H1 (cell line): ENCODE results near the gene C14orf132. TPM values are rescaled to one million over a fixed set of nuclear protein-coding genes. Genes with fewer than 3 reads are reported as not detected.

Source experiments
- CTCF ChIA-PET: fragments of 300-600 bp; sonication (Branson Sonifier 250); formaldehyde crosslinking; loops from one replicate; lab custom pipeline; 2021; ENCODE audit not compliant: partially characterized antibody; lab: Charles Lee
- POLR2A ChIA-PET: fragments of 300-600 bp; sonication (Branson Sonifier 250); formaldehyde crosslinking; loops from one replicate; lab custom pipeline; 2021; ENCODE audit warnings: inconsistent platforms; ENCODE audit not compliant: partially characterized antibody; lab: Charles Lee
- DNase-seq, 2 experiments: peaks; one replicate each; pipeline versions ENCODE4 v3.0.0 to v3.0.0-alpha.2; 2010 to 2022; ENCODE audit warnings: low spot score in 2 of 2, low read depth in 1 of 2, mixed read lengths in 1 of 2
- FAIRE-seq: peaks from 2 replicates; lab custom pipeline; 2011; peaks lifted over from hg19 to GRCh38; lab: Jason Lieb, UNC
- H2AFZ ChIP-seq: 2 replicates; pipeline ENCODE4 v1.8.1; 2012; ENCODE audit warnings: low read length, inconsistent platforms
- H2AK5ac ChIP-seq: 2 replicates; pipeline ENCODE4 v1.6.1; 2013; ENCODE audit warnings: low read depth, low read length
- H2BK120ac ChIP-seq: replicated peaks from 2 replicates; pipeline ENCODE3; 2013; ENCODE audit warnings: low read depth, low read length, inconsistent platforms
- H2BK12ac ChIP-seq: 2 replicates; pipeline ENCODE4 v1.6.1; 2013; ENCODE audit warnings: low read depth, low read length
- H2BK15ac ChIP-seq: 2 replicates; pipeline ENCODE4 v1.6.1; 2013; ENCODE audit warnings: low read length
- H2BK20ac ChIP-seq: 2 replicates; pipeline ENCODE4 v1.6.1; 2013; ENCODE audit warnings: low read length
- H2BK5ac ChIP-seq: 2 replicates; pipeline ENCODE4 v1.6.1; 2013; ENCODE audit warnings: low read depth, low read length
- H3K14ac ChIP-seq: 2 replicates; pipeline ENCODE4 v1.6.1; 2013; ENCODE audit warnings: inconsistent platforms; ENCODE audit not compliant: insufficient read length
- H3K18ac ChIP-seq: 2 replicates; pipeline ENCODE4 v1.6.1; 2013; ENCODE audit warnings: low read length; ENCODE audit errors: extremely low read depth
- H3K23ac ChIP-seq: 2 replicates; pipeline ENCODE4 v1.6.1; 2013; ENCODE audit warnings: inconsistent platforms; ENCODE audit not compliant: insufficient read length
- H3K23me2 ChIP-seq: 2 replicates; pipeline ENCODE4 v1.6.1; 2013; ENCODE audit warnings: low read depth, low read length
- H3K27ac ChIP-seq: 2 replicates; pipeline ENCODE4 v1.6.1; 2011; ENCODE audit warnings: low read depth, low read length, inconsistent platforms
- H3K27me3 ChIP-seq, 4 experiments: replicated peaks in 1 of 4; 1 replicate in 1 of 4; 2 replicates in 3 of 4; pipeline versions ENCODE4 v1.6.1 to v1.8.1; 2011 to 2013; ENCODE audit warnings: low read length in 3 of 4, mild to moderate bottlenecking in 3 of 4, inconsistent platforms in 2 of 4, mixed read lengths in 2 of 4, moderate library complexity in 1 of 4; ENCODE audit not compliant: control insufficient read depth in 3 of 4, insufficient read depth in 3 of 4; ENCODE audit errors: extremely low read depth in 1 of 4
- H3K36me3 ChIP-seq, 4 experiments: 2 replicates each; pipeline versions ENCODE4 v1.6.1 to v1.8.1; 2011 to 2013; ENCODE audit warnings: mild to moderate bottlenecking in 4 of 4, low read length in 3 of 4, moderate library complexity in 2 of 4, control low read depth in 1 of 4, inconsistent platforms in 1 of 4; ENCODE audit not compliant: insufficient read depth in 4 of 4, control insufficient read depth in 2 of 4
- H3K4ac ChIP-seq: replicated peaks from 2 replicates; pipeline ENCODE3; 2013; ENCODE audit warnings: low read length, low read depth, mixed read lengths, inconsistent platforms; ENCODE audit not compliant: insufficient read length
- H3K4me1 ChIP-seq, 4 experiments: replicated peaks in 1 of 4; 1 replicate in 1 of 4; 2 replicates in 3 of 4; pipeline versions ENCODE4 v1.6.1 to v1.8.1; 2011 to 2013; ENCODE audit warnings: low read length in 3 of 4, inconsistent platforms in 2 of 4, mixed read lengths in 1 of 4; ENCODE audit not compliant: insufficient read depth in 4 of 4, control insufficient read depth in 3 of 4
- H3K4me2 ChIP-seq, 2 experiments: 2 replicates each; pipeline versions ENCODE4 v1.6.1 to v1.8.1; 2011 to 2013; ENCODE audit warnings: low read depth in 2 of 2, low read length in 2 of 2, control low read depth in 1 of 2, inconsistent platforms in 1 of 2, mild to moderate bottlenecking in 1 of 2; ENCODE audit not compliant: insufficient read depth in 1 of 2
- H3K4me3 ChIP-seq, 4 experiments: fragments of 200-600, 300-600 bp in 1 of 4; sonication (generic), shearing (Covaris generic), sonication (Bioruptor Twin) in 1 of 4; 2 replicates each; pipeline versions ENCODE4 v1.5.1 to v1.8.1; 2011 to 2016; ENCODE audit warnings: low read length in 4 of 4, low read depth in 3 of 4, control low read depth in 2 of 4, inconsistent platforms in 2 of 4, mild to moderate bottlenecking in 2 of 4, mixed read lengths in 1 of 4, moderate library complexity in 1 of 4; ENCODE audit not compliant: insufficient read depth in 2 of 4; ENCODE audit errors: extremely low read depth in 1 of 4
- H3K56ac ChIP-seq: replicated peaks from 2 replicates; pipeline ENCODE3; 2013; ENCODE audit warnings: low read depth, mild to moderate bottlenecking, mixed read lengths, low read length, inconsistent platforms; ENCODE audit not compliant: insufficient read length
- H3K79me1 ChIP-seq: 2 replicates; pipeline ENCODE4 v1.6.1; 2013; ENCODE audit warnings: low read depth, low read length, control low read depth
- H3K79me2 ChIP-seq, 2 experiments: 2 replicates each; pipeline versions ENCODE4 v1.6.1 to v1.8.1; 2012 to 2013; ENCODE audit warnings: low read length in 2 of 2, mild to moderate bottlenecking in 2 of 2, inconsistent platforms in 1 of 2; ENCODE audit not compliant: insufficient read depth in 2 of 2, control insufficient read depth in 1 of 2
- H3K9ac ChIP-seq, 4 experiments: replicated peaks in 1 of 4; 1 replicate in 1 of 4; 2 replicates in 3 of 4; pipeline versions ENCODE4 v1.6.1 to v1.8.1; 2011 to 2013; ENCODE audit warnings: low read depth in 3 of 4, low read length in 3 of 4, control low read depth in 2 of 4, mild to moderate bottlenecking in 2 of 4, moderate library complexity in 2 of 4, inconsistent platforms in 1 of 4; ENCODE audit errors: extremely low read depth in 1 of 4
- H3K9me3 ChIP-seq, 2 experiments: 2 replicates each; pipeline versions ENCODE4 v1.6.1 to v1.8.1; 2012 to 2013; ENCODE audit warnings: mild to moderate bottlenecking in 2 of 2, moderate library complexity in 2 of 2, control low read depth in 1 of 2, inconsistent platforms in 1 of 2, low read depth in 1 of 2, low read length in 1 of 2, mixed read lengths in 1 of 2; ENCODE audit not compliant: insufficient read depth in 2 of 2
- H4K20me1 ChIP-seq, 2 experiments: replicated peaks in 1 of 2; 2 replicates each; pipeline versions ENCODE3 to v1.8.1; 2011 to 2013; ENCODE audit warnings: inconsistent platforms in 2 of 2, low read length in 2 of 2, mild to moderate bottlenecking in 1 of 2; ENCODE audit not compliant: insufficient read depth in 2 of 2, control insufficient read depth in 1 of 2
- H4K5ac ChIP-seq: 2 replicates; pipeline ENCODE4 v1.6.1; 2013; ENCODE audit warnings: low read length, low read depth, mixed read lengths, inconsistent platforms; ENCODE audit not compliant: insufficient read length
- H4K8ac ChIP-seq: 2 replicates; pipeline ENCODE4 v1.8.0; 2013; ENCODE audit warnings: mild to moderate bottlenecking, moderate library complexity, low read length, inconsistent platforms; ENCODE audit not compliant: insufficient read depth; ENCODE audit errors: extremely low read depth
- H4K91ac ChIP-seq: replicated peaks from 2 replicates; pipeline ENCODE3; 2013; ENCODE audit warnings: low read length, mixed read lengths, inconsistent platforms; ENCODE audit not compliant: insufficient read length
- RAD21 ChIP-seq, 2 experiments: IDR thresholded peaks in 1 of 2; conservative IDR thresholded peaks in 1 of 2; 2 replicates each; pipeline ENCODE4 v1.6.1; 2011; ENCODE audit warnings: low read depth in 2 of 2, low read length in 2 of 2, improper control_type of control experiment in 1 of 2, inconsistent platforms in 1 of 2, mild to moderate bottlenecking in 1 of 2, moderate library complexity in 1 of 2
- SP2 ChIP-seq: IDR thresholded peaks from 2 replicates; pipeline ENCODE4 v1.6.1; 2012; ENCODE audit warnings: mild to moderate bottlenecking, low read length, inconsistent platforms
- WGBS, 2 experiments: shearing (Covaris generic) in 1 of 2; methylation state at CpG; one replicate each; pipeline versions ENCODE4 v1.1.6 to v1.1.7; 2013 to 2015; ENCODE audit warnings: low lambda C conversion rate in 2 of 2, mixed read lengths in 2 of 2, inconsistent platforms in 1 of 2, low coverage in 1 of 2, missing lambda C conversion rate in 1 of 2; ENCODE audit not compliant: insufficient replicate concordance in 2 of 2, insufficient coverage in 1 of 2, insufficient read length in 1 of 2; ENCODE audit errors: extremely low coverage in 1 of 2, missing lambda C conversion rate in 1 of 2; 5-methylcytosine and 5-hydroxymethylcytosine counted together
- polyA plus RNA-seq, 7 experiments: library from polyadenylated mRNA; depleted of rRNA in 3 of 7; stranded (reverse) in 5 of 7; unstranded in 2 of 7; fragments of >200 nt in 5 of 7; fragments of 200-250 nt in 2 of 7; gene quantifications; 1 replicate in 5 of 7; 2 replicates in 1 of 7; 4 replicates in 1 of 7; pipeline versions ENCODE4 v1.2.1 to v1.2.3, GENCODE V29; 2011 to 2013; ENCODE audit warnings: missing spikeins in 2 of 7, mixed read lengths in 2 of 7
- total RNA-seq: library from RNA; stranded (reverse); fragmentation: NEBNext Ultra II Directional; extraction: Animal tissue kit (Norgen Biotek cat#: 25700); gene quantifications from 2 replicates; pipeline ENCODE4 v1.2.1, GENCODE V29; 2021
- TF ChIP-seq, protein P1 (sequence below), 3 experiments: IDR thresholded peaks; 1 replicate in 2 of 3; 2 replicates in 1 of 3; pipeline versions ENCODE4 v1.5.1 to v1.6.1; 2011; ENCODE audit warnings: low read length in 3 of 3, mild to moderate bottlenecking in 3 of 3, inconsistent platforms in 2 of 3, low read depth in 1 of 3, moderate library complexity in 1 of 3; ENCODE audit not compliant: insufficient read depth in 1 of 3; ENCODE audit errors: control extremely low read depth in 1 of 3

C14orf132 gene
- total and polyA plus RNA-seq, 2 of the 8 experiments (the other 6 are each of a cell fraction or from before 2014, with no cell fraction given) = 11.7 to 32.5 TPM

DNA sequence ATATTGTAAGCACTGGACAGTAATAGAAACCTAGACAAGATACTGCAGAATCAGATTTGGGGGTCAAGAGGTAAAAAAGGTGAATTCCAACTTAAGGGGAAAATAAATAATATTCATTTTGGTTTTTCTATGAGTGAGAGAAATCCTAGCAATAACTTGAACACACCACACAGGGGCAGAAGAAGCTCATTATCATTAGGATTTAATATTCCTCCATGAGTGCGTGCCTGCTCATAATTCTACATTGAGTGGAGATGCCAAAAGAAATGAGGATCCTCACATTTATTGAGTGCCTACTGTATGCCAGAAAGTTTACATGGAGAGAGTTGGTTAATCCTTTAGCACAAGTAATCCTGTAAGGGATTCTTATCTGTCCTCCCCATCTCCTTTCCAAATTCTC, 40.5 kb upstream of the C14orf132 start:
- Histone ChIP-seq H2AFZ (no peak overlapping the region), H2BK120ac (no peak overlapping the region), H2BK20ac (no peak overlapping the region), H3K14ac (no peak overlapping the region), H2BK15ac (no peak overlapping the region), H3K4ac (no peak overlapping the region), H3K27me3 (no peaks in the 10 kb centered on the region), H2BK5ac (no peak overlapping the region), H4K91ac (no peak overlapping the region), H3K18ac (no peak overlapping the region), H3K23me2 (no peaks in the 10 kb centered on the region), H3K56ac (no peak overlapping the region), H3K79me1 (no peaks in the 10 kb centered on the region), H3K27ac (no peak overlapping the region), H4K8ac (no peak overlapping the region), H2BK12ac (no peak overlapping the region), H3K36me3 (no peaks in the 10 kb centered on the region), H4K5ac (no peak overlapping the region), H3K9ac (no peak overlapping the region), H4K20me1 (no peaks in the 10 kb centered on the region), H3K79me2 (no peaks in the 10 kb centered on the region), H2AK5ac (no peak overlapping the region), H3K4me1 (peaks cover under 1 to 9% (median 5%) of the 10 kb centered on the region in 4 experiments; a peak in 5 of 7 replicates), H3K9me3 (no peaks in the 10 kb centered on the region), H3K4me2 (no peak overlapping the region), H3K4me3 (no peak overlapping the region), H3K23ac (no peak overlapping the region)
- DNase-seq = no peak
- TF ChIP-seq RAD21 (IDR thresholded peaks at IDR 0.05 in 1 of 2, conservative IDR thresholded peaks at IDR 0.05 in 1 of 2; ENCODE audit: low read depth in 2 of 2, low read length in 2 of 2) (peak; percentile 54 to 61), SP2 (no peak)
- TF ChIP-seq, protein P1, sequence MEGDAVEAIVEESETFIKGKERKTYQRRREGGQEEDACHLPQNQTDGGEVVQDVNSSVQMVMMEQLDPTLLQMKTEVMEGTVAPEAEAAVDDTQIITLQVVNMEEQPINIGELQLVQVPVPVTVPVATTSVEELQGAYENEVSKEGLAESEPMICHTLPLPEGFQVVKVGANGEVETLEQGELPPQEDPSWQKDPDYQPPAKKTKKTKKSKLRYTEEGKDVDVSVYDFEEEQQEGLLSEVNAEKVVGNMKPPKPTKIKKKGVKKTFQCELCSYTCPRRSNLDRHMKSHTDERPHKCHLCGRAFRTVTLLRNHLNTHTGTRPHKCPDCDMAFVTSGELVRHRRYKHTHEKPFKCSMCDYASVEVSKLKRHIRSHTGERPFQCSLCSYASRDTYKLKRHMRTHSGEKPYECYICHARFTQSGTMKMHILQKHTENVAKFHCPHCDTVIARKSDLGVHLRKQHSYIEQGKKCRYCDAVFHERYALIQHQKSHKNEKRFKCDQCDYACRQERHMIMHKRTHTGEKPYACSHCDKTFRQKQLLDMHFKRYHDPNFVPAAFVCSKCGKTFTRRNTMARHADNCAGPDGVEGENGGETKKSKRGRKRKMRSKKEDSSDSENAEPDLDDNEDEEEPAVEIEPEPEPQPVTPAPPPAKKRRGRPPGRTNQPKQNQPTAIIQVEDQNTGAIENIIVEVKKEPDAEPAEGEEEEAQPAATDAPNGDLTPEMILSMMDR (IDR thresholded peaks at IDR 0.05; ENCODE audit: control extremely low read depth in 1 of 3, insufficient read depth in 1 of 3, low read depth in 1 of 3, low read length in 3 of 3) = peak in 2 of 3 experiments; percentile 16 to 18; a peak in 2 of 4 replicates
- 94% methylated on average over 1 of the region's 1 CpG; no CpG with 5 or more reads in 1 of the 2 experiments for WGBS, 2 experiments
- ChIA-PET CTCF (interaction anchor here (0.5 to 7.0 kb wide), 25 partner anchors 16 to 437 kb away, joined by 3 to 54 read pairs (median 3); no protein-coding TSS in a partner anchor), POLR2A (interaction anchor here (0.6 kb wide), 1 partner anchor 52 kb away, joined by 3 read pairs; no protein-coding TSS in a partner anchor)
- no peak for FAIRE-seq
